ENCODE results near the gene PLA2R1. TPM values are rescaled to one million over a fixed set of nuclear protein-coding genes. Genes with fewer than 3 reads are reported as not detected.

PLA2R1 gene
- total RNA-seq, 4 donors from 2014 or later, result 86.0 to 246 (median 152) TPM

- H3K4me1 ChIP-seq, result peaks cover 5 to 19% of the 10 kb centered on the region in 2 donors
- H3K36me3 ChIP-seq, result no peaks in the 10 kb centered on the region
- no peaks in the 10 kb centered on the region for H3K27me3 ChIP-seq
- intact Hi-C loops (cut with DNase I), result no loop called here
- H3K27ac ChIP-seq, result peak overlapping the region in 2 of 3 donors; percentile 11 to 57
- no peaks in the 10 kb centered on the region for H3K9me3 ChIP-seq
- WGBS, 2 donors, result 23 to 27% methylated on average over 6 to 8 of the region's 10 CpGs
- peak; percentile 57 to 68 for DNase-seq
- peak overlapping the region in 2 of 3 donors; percentile 27 to 50 for H3K4me3 ChIP-seq (replicated peaks in 1 of 3)
- TF ChIP-seq, protein P1, sequence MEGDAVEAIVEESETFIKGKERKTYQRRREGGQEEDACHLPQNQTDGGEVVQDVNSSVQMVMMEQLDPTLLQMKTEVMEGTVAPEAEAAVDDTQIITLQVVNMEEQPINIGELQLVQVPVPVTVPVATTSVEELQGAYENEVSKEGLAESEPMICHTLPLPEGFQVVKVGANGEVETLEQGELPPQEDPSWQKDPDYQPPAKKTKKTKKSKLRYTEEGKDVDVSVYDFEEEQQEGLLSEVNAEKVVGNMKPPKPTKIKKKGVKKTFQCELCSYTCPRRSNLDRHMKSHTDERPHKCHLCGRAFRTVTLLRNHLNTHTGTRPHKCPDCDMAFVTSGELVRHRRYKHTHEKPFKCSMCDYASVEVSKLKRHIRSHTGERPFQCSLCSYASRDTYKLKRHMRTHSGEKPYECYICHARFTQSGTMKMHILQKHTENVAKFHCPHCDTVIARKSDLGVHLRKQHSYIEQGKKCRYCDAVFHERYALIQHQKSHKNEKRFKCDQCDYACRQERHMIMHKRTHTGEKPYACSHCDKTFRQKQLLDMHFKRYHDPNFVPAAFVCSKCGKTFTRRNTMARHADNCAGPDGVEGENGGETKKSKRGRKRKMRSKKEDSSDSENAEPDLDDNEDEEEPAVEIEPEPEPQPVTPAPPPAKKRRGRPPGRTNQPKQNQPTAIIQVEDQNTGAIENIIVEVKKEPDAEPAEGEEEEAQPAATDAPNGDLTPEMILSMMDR (IDR thresholded peaks at IDR 0.05), result no peak
- no peak for TF ChIP-seq POLR2A (IDR thresholded peaks at IDR 0.05)
Observed at GRCh38 chr2:159904959-159905305, 157.5 kb downstream of the PLA2R1 start.

- no peaks in the 10 kb centered on the region for H3K27me3 ChIP-seq
- H3K4me1 ChIP-seq, result peaks cover 5 to 19% of the 10 kb centered on the region in 2 donors
- intact Hi-C loops (cut with DNase I), result no loop called here
- H3K9me3 ChIP-seq, result no peaks in the 10 kb centered on the region
- peak within 1 kb of the TSS in 2 of 3 donors; percentile 27 to 50 for H3K4me3 ChIP-seq (replicated peaks in 1 of 3)
- WGBS, 2 donors, result 8 to 11% methylated on average over 12 to 23 of the region's 74 CpGs
- TF ChIP-seq POLR2A (IDR thresholded peaks at IDR 0.05), result peak in 1 of 2 donors; percentile 40
- TF ChIP-seq, protein P1 (IDR thresholded peaks at IDR 0.05), result no peak
- H3K36me3 ChIP-seq, result no peaks in the 10 kb centered on the region
- peak within 1 kb of the TSS; percentile 11 to 57 (median 29) for H3K27ac ChIP-seq
- peak; percentile 83 to 84 for DNase-seq
Observed at GRCh38 chr2:159904127-159904958, 158.1 kb downstream of the PLA2R1 start, which contains the start of gene LY75. TSS of gene LY75 (minus strand) at chr2:159904756.

DNA sequence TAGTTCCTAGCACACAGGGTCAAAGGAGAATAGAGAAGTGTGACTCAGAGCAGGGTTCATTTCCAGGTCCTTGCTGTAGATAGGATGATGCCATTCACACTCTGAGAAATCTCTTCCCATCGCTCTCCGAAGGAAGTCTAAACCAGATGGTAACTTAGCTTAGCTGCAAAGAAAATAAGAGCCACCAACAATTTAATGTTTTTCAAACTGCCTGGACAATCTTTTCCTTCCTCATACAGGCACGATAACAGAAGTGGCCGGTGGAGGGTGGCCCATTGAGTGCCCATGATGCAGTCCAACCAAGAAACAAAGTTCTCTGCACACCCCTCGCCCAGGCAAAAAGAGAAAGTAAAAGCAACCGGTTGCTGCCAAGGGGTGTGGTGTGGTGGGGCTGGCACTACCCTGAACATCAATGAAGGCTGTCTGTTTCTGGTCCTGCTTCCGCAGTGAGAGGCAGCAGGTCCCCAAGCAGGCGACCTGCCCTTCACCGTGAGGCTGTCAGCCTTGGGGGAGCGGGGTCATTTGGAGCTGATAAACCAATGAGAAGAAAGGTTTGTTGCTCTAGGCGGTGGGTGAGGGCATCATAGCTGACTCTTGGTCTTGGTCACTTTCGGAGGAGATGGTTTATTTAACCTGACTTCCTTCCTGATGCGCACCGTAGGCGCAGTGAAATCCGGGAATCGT lies 158.8 kb downstream of the PLA2R1 start:
- TF ChIP-seq, protein P1 (IDR thresholded peaks at IDR 0.05), result no peak
- no peak for TF ChIP-seq POLR2A (IDR thresholded peaks at IDR 0.05)
- Histone ChIP-seq H3K27me3 (no peaks in the 10 kb centered on the region), H3K9me3 (no peaks in the 10 kb centered on the region), H3K4me3 (replicated peaks in 1 of 3) (peak overlapping the region in 2 of 3 donors; percentile 27 to 50), H3K27ac (peak overlapping the region; percentile 11 to 57 (median 29)), H3K36me3 (no peaks in the 10 kb centered on the region), H3K4me1 (peaks cover 5 to 19% of the 10 kb centered on the region in 2 donors)
- WGBS, 2 donors, result 15 to 28% methylated on average over 17 of the region's 17 CpGs
- peak; percentile 63 to 65 for DNase-seq
- intact Hi-C loops (cut with DNase I), result no loop called here

DNA sequence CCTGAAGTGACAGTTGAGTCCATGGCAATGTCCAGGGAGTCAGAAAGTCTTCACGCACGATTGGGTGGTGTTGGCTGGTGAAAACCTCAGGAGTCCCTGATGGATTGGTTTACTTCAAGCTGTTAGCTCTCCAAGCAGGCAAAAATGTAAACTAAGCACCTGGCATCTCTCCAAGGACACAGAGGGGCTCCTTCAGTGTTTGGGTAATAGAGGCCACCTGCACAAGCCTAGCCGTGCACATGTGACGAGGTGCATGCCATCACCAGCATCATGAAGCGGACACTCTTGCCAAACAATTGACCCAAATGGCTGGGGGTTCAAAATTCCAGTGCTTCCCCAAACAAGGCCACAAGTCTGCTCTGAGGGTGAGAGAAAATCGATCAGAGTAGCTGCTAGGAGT lies 159.7 kb downstream of the PLA2R1 start:
- intact Hi-C loops (cut with DNase I), result no loop called here
- Histone ChIP-seq H3K4me3 (replicated peaks in 1 of 3) (no peak overlapping the region), H3K9me3 (no peaks in the 10 kb centered on the region), H3K36me3 (no peaks in the 10 kb centered on the region), H3K4me1 (peaks cover 5 to 19% of the 10 kb centered on the region in 2 donors), H3K27me3 (no peaks in the 10 kb centered on the region), H3K27ac (peak overlapping the region in 2 of 3 donors; percentile 29 to 57)
- no peak for TF ChIP-seq POLR2A (IDR thresholded peaks at IDR 0.05)
- TF ChIP-seq, protein P1 (IDR thresholded peaks at IDR 0.05), result no peak
- 32 to 41% methylated on average over 6 of the region's 6 CpGs for whole genome bisulfite sequencing, 2 donors
- DNase-seq, result peak; percentile 61 to 76

All from thyroid gland (tissue), 4 donors.